Measurements from ENCODE around the gene CUX1.

GRCh38 chr7:102255501-102255900, 438.1 kb downstream of the CUX1 start:
- TF ChIP-seq YY1 (IDR thresholded peaks at IDR 0.05; ENCODE audit: insufficient read depth, insufficient read length) (no peak), ZNF274 (IDR thresholded peaks at IDR 0.05; ENCODE audit: low read depth, low read length) (no peak), SUZ12 (IDR thresholded peaks at IDR 0.05; ENCODE audit: extremely low read depth, insufficient read depth, insufficient read length) (no peak)

Data from NT2/D1 (cell line).